Stimulated activated CD8-positive, alpha-beta memory T cell treated with anti-CD3 and anti-CD28 coated beads, Interleukin-15, amount 100 ng/mL, for 1 hour (primary cell): Measurements from ENCODE around the gene CHD6.

ENCODE experiments used
- DNase-seq: peaks from one replicate; pipeline ENCODE4 v3.0.0-alpha.2; 2020; ENCODE audit warnings: low read depth

The CHD6 gene

GRCh38 chr20:41580350-41580749, 37.8 kb downstream of the CHD6 start:
- DNase-seq = no peak

GRCh38 chr20:41577129-41578009, 40.8 kb downstream of the CHD6 start:
- DNase-seq = no peak

GRCh38 chr20:41575412-41575811, 42.8 kb downstream of the CHD6 start:
- no peak for DNase-seq

- DNase-seq = no peak
Observed at GRCh38 chr20:41574802-41575389, 43.3 kb downstream of the CHD6 start.

GRCh38 chr20:41573955-41574354, 44.2 kb downstream of the CHD6 start:
- no peak for DNase-seq

GRCh38 chr20:41572010-41572572, 46.1 kb downstream of the CHD6 start:
- no peak for DNase-seq

GRCh38 chr20:41571006-41571405, 47.2 kb downstream of the CHD6 start:
- DNase-seq = no peak

GRCh38 chr20:41570557-41570956, 47.6 kb downstream of the CHD6 start:
- no peak for DNase-seq

GRCh38 chr20:41567615-41568014, 50.6 kb downstream of the CHD6 start:
- DNase-seq = no peak

- no peak for DNase-seq
Observed at GRCh38 chr20:41566896-41567527, 51.2 kb downstream of the CHD6 start.

- DNase-seq = no peak
Observed at GRCh38 chr20:41563087-41563486, 55.1 kb downstream of the CHD6 start.

GRCh38 chr20:41560970-41561369, 57.2 kb downstream of the CHD6 start:
- DNase-seq = no peak

- no peak for DNase-seq
Observed at GRCh38 chr20:41559658-41560057, 58.5 kb downstream of the CHD6 start.

- DNase-seq = no peak
Observed at GRCh38 chr20:41553142-41553879, 64.9 kb downstream of the CHD6 start.

- no peak for DNase-seq
Observed at GRCh38 chr20:41552295-41553068, 65.7 kb downstream of the CHD6 start.

- no peak for DNase-seq
Observed at GRCh38 chr20:41551011-41551705, 67.0 kb downstream of the CHD6 start.

- no peak for DNase-seq
Observed at GRCh38 chr20:41547221-41547620, 71.0 kb downstream of the CHD6 start.

GRCh38 chr20:41546535-41546934, 71.6 kb downstream of the CHD6 start:
- DNase-seq = no peak

GRCh38 chr20:41544472-41544871, 73.7 kb downstream of the CHD6 start:
- DNase-seq = no peak

GRCh38 chr20:41540918-41541317, 77.3 kb downstream of the CHD6 start:
- no peak for DNase-seq

GRCh38 chr20:41540459-41540858, 77.7 kb downstream of the CHD6 start:
- no peak for DNase-seq
